Breast epithelium (tissue), 3 donors: ENCODE data around the gene PIK3C2G.

Experiments
- POLR2A ChIP-seq: fragments of 450-650 bp; IDR thresholded peaks from one replicate; pipeline ENCODE4 v1.6.1; 2016; ENCODE audit warnings: antibody characterized with exemption, mild to moderate bottlenecking, moderate library complexity
- POLR2AphosphoS5 ChIP-seq, 3 donors: sonication (generic); formaldehyde crosslinking; IDR thresholded peaks; one replicate each; pipeline ENCODE4 v1.6.1; 2017; ENCODE audit warnings: antibody characterized with exemption in 3 of 3
- TF ChIP-seq, protein P1 (sequence below), 3 donors: fragments of 450-650 bp; IDR thresholded peaks; one replicate each; pipeline ENCODE4 v1.5.1; 2016 to 2017; ENCODE audit warnings: antibody characterized with exemption in 3 of 3, mild to moderate bottlenecking in 3 of 3, moderate library complexity in 3 of 3

GRCh38 chr12:18583655-18584054 is 322.3 kb downstream of the PIK3C2G start:
- TF ChIP-seq, protein P1, sequence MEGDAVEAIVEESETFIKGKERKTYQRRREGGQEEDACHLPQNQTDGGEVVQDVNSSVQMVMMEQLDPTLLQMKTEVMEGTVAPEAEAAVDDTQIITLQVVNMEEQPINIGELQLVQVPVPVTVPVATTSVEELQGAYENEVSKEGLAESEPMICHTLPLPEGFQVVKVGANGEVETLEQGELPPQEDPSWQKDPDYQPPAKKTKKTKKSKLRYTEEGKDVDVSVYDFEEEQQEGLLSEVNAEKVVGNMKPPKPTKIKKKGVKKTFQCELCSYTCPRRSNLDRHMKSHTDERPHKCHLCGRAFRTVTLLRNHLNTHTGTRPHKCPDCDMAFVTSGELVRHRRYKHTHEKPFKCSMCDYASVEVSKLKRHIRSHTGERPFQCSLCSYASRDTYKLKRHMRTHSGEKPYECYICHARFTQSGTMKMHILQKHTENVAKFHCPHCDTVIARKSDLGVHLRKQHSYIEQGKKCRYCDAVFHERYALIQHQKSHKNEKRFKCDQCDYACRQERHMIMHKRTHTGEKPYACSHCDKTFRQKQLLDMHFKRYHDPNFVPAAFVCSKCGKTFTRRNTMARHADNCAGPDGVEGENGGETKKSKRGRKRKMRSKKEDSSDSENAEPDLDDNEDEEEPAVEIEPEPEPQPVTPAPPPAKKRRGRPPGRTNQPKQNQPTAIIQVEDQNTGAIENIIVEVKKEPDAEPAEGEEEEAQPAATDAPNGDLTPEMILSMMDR (IDR thresholded peaks at IDR 0.05) = no peak
- TF ChIP-seq POLR2A (no peak), POLR2AphosphoS5 (IDR thresholded peaks at IDR 0.05) (no peak)
